ENCODE results near the gene RPL13. TPM values are rescaled to one million over a fixed set of nuclear protein-coding genes. Genes with fewer than 3 reads are reported as not detected.

The RPL13 gene
- total RNA-seq, 1 experiment from 2014 or later, result 2,846 TPM

DNA sequence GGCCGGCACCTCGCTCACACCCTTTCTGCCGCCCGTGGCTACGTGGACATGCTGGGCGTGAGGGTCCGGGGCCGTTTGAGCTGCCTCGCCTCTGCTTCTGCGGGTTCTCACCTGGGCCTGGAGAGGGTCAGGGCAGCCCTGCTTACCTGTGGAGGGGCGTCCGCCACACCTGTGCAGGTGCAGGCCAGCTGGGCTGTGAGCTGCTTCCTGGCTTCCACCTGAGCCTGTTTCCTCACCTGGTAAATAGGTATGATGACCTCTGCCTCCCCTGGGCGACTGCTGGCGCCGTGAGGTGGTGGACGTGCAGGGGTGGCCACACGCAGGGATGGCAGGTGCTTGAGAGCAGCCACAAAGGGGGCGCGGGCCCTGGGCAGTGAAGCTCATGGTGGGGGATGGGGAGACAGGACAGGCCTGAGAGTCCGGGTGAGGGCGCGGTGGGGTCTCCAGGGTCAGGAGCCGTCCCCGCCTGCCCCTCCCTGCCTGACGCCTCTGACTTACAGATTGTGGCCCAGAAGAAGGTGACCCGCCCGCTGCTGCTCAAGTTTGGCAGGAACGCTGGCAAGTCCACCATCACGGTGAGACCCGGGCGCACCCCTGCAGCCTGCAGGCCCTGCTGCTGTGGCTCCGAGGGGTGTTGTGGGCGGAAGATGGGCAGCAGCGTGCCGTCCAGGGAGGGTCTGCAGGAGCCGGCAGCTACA lies 22.9 kb downstream of the RPL13 start:
- H3K27ac Mint-ChIP-seq (ENCODE audit: unreplicated experiment), result no peak overlapping the region
- peaks cover 13% of the 10 kb centered on the region for H3K9me3 ChIP-seq
- no peaks in the 10 kb centered on the region for H3K9me3 Mint-ChIP-seq (ENCODE audit: unreplicated experiment)
- peaks cover 33% of the 10 kb centered on the region for H3K36me3 Mint-ChIP-seq (ENCODE audit: insufficient read depth, unreplicated experiment)
- ChIA-PET CTCF (no interaction called here), POLR2A (no interaction called here)
- TF ChIP-seq, protein P1, sequence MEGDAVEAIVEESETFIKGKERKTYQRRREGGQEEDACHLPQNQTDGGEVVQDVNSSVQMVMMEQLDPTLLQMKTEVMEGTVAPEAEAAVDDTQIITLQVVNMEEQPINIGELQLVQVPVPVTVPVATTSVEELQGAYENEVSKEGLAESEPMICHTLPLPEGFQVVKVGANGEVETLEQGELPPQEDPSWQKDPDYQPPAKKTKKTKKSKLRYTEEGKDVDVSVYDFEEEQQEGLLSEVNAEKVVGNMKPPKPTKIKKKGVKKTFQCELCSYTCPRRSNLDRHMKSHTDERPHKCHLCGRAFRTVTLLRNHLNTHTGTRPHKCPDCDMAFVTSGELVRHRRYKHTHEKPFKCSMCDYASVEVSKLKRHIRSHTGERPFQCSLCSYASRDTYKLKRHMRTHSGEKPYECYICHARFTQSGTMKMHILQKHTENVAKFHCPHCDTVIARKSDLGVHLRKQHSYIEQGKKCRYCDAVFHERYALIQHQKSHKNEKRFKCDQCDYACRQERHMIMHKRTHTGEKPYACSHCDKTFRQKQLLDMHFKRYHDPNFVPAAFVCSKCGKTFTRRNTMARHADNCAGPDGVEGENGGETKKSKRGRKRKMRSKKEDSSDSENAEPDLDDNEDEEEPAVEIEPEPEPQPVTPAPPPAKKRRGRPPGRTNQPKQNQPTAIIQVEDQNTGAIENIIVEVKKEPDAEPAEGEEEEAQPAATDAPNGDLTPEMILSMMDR (IDR thresholded peaks at IDR 0.05; ENCODE audit: insufficient read depth in 1 of 2, low read depth in 1 of 2, low read length in 1 of 2, severe bottlenecking in 1 of 2, unreplicated experiment in 1 of 2), result no peak
- H3K4me3 Mint-ChIP-seq (ENCODE audit: unreplicated experiment), result no peak overlapping the region
- intact Hi-C loops (cut with micrococcal nuclease; ENCODE audit: unreplicated experiment), result no loop called here
- H3K4me3 ChIP-seq (ENCODE audit: low read depth, low read length), result no peak overlapping the region
- H3K27me3 Mint-ChIP-seq (ENCODE audit: insufficient read depth, unreplicated experiment), result no peaks in the 10 kb centered on the region
- H3K27me3 ChIP-seq (replicated peaks; ENCODE audit: control insufficient read depth, insufficient read depth, low read length), result no peaks in the 10 kb centered on the region
- peaks cover 7% of the 10 kb centered on the region for H3K36me3 ChIP-seq (ENCODE audit: control insufficient read depth, insufficient read depth, low read length)
- DNase-seq, result no peak
- H3K4me1 ChIP-seq, result no peaks in the 10 kb centered on the region
- no TSS peak for BruUV-seq (replicated peaks)
- H3K4me1 Mint-ChIP-seq (ENCODE audit: low read depth, unreplicated experiment), result no peaks in the 10 kb centered on the region

DNA sequence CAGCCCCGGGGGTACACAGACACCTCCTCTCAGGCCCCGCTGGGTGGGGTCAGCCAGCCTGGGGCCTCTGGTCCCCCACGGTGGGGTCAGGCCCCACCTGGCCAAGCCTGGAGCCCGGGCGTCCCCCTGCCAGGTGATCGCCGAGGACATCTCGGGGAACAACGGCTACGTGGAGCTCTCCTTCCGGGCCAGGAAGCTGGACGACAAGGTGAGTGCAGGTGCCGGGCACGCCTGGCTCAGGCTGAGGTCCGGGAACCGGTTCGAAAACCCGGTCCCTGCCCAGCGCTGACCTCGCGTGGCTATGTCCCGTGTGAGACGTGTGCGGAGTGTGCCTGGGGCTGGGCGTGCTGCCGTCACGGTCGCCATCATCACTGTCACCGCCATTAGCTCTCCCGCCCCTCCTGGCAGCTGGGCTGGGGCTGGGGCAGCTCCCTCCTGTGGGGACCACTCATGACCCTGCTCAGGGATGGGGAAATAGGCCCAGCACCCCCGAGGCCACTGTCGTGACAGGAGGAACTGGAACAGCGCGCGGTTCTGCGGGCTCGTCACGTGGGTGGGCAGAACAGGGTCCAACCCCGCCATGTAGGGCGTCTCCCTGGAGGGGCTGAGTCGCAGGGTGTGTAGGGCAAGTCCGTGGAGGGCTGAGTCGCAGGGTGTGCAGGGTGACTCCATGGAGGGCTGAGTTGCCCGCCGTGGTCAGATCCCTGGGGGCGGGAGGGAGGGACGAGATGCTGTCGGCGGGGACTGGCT lies 23.6 kb downstream of the RPL13 start:
- Histone ChIP-seq H3K4me3 (ENCODE audit: low read depth, low read length) (no peak overlapping the region), H3K9me3 (peaks cover 21% of the 10 kb centered on the region), H3K27me3 (replicated peaks; ENCODE audit: control insufficient read depth, insufficient read depth, low read length) (no peaks in the 10 kb centered on the region), H3K36me3 (ENCODE audit: control insufficient read depth, insufficient read depth, low read length) (peaks cover 6% of the 10 kb centered on the region), H3K4me1 (no peaks in the 10 kb centered on the region)
- BruUV-seq (replicated peaks), result no TSS peak
- TF ChIP-seq, protein P1 (IDR thresholded peaks at IDR 0.05; ENCODE audit: insufficient read depth in 1 of 2, low read depth in 1 of 2, low read length in 1 of 2, severe bottlenecking in 1 of 2, unreplicated experiment in 1 of 2), result no peak
- CTCF ChIA-PET, result no interaction called here
- H3K27ac Mint-ChIP-seq (ENCODE audit: unreplicated experiment), result no peak overlapping the region
- intact Hi-C loops (cut with micrococcal nuclease; ENCODE audit: unreplicated experiment), result no loop called here
- no peaks in the 10 kb centered on the region for H3K27me3 Mint-ChIP-seq (ENCODE audit: insufficient read depth, unreplicated experiment)
- H3K9me3 Mint-ChIP-seq (ENCODE audit: unreplicated experiment), result no peaks in the 10 kb centered on the region
- no peak for DNase-seq
- peaks cover 41% of the 10 kb centered on the region for H3K36me3 Mint-ChIP-seq (ENCODE audit: insufficient read depth, unreplicated experiment)
- H3K4me1 Mint-ChIP-seq (ENCODE audit: low read depth, unreplicated experiment), result no peaks in the 10 kb centered on the region
- H3K4me3 Mint-ChIP-seq (ENCODE audit: unreplicated experiment), result no peak overlapping the region
- POLR2A ChIA-PET, result interaction anchor here (0.6 kb wide), 1 partner anchor 24 kb away, joined by 3 read pairs; no protein-coding TSS in a partner anchor

- Mint-ChIP-seq H3K4me1 (ENCODE audit: low read depth, unreplicated experiment) (no peaks in the 10 kb centered on the region), H3K27me3 (ENCODE audit: insufficient read depth, unreplicated experiment) (no peaks in the 10 kb centered on the region), H3K36me3 (ENCODE audit: insufficient read depth, unreplicated experiment) (peaks cover 50% of the 10 kb centered on the region), H3K4me3 (ENCODE audit: unreplicated experiment) (no peak overlapping the region), H3K27ac (ENCODE audit: unreplicated experiment) (peak overlapping the region; percentile 71), H3K9me3 (ENCODE audit: unreplicated experiment) (no peaks in the 10 kb centered on the region)
- intact Hi-C loops (cut with micrococcal nuclease; ENCODE audit: unreplicated experiment), result no loop called here
- ChIA-PET CTCF (no interaction called here), POLR2A (no interaction called here)
- TF ChIP-seq, protein P1 (IDR thresholded peaks at IDR 0.05; ENCODE audit: insufficient read depth in 1 of 2, low read depth in 1 of 2, low read length in 1 of 2, severe bottlenecking in 1 of 2, unreplicated experiment in 1 of 2), result no peak
- no peak for DNase-seq
- Histone ChIP-seq H3K4me1 (no peaks in the 10 kb centered on the region), H3K27me3 (replicated peaks; ENCODE audit: control insufficient read depth, insufficient read depth, low read length) (no peaks in the 10 kb centered on the region), H3K9me3 (peaks cover 22% of the 10 kb centered on the region), H3K4me3 (ENCODE audit: low read depth, low read length) (no peak overlapping the region), H3K36me3 (ENCODE audit: control insufficient read depth, insufficient read depth, low read length) (peaks cover 3% of the 10 kb centered on the region)
- BruUV-seq (replicated peaks), result no TSS peak
Observed at GRCh38 chr16:89584768-89585549, 24.5 kb downstream of the RPL13 start.
